ENCODE measurements around the gene PABPN1.

DNA sequence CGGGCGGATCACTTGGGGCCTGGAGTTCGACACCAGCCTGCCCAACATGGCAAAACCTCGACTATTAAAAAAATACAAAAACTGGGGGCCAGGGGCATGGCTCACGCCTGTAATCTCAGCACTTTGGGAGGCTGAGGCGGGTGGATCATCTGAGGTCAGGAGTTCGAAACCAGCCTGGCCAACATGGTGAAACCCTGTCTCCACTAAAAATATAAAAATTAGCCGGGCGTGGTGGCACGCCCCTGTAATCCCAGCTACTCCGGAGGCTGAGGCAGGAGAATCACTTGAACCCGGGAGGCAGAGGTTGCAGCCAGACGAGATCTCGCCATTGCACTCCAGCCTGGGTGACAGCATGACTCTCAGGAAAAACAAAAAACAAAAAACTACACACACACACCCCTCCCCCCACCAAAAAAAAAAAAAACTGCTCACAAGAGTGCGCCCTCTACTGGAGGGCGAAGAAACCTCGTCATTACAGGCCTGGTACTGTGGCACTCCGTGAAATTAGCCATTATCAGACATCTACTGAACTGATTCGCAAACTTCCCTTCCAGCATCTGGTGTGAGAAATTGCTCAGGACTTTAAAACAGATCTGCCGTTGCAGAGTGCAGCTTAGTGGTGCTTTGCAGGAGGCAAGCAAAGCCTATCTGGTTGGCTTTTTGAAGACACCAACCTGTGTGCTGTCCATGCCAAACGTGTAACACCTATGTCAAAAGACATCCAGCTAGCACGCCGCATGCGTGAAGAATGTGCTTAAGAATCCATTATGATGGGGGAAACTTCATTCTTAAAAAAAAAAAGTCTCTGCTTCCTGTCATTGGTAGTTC, 26.3 kb upstream of the PABPN1 start:
- TF ChIP-seq, protein P1, sequence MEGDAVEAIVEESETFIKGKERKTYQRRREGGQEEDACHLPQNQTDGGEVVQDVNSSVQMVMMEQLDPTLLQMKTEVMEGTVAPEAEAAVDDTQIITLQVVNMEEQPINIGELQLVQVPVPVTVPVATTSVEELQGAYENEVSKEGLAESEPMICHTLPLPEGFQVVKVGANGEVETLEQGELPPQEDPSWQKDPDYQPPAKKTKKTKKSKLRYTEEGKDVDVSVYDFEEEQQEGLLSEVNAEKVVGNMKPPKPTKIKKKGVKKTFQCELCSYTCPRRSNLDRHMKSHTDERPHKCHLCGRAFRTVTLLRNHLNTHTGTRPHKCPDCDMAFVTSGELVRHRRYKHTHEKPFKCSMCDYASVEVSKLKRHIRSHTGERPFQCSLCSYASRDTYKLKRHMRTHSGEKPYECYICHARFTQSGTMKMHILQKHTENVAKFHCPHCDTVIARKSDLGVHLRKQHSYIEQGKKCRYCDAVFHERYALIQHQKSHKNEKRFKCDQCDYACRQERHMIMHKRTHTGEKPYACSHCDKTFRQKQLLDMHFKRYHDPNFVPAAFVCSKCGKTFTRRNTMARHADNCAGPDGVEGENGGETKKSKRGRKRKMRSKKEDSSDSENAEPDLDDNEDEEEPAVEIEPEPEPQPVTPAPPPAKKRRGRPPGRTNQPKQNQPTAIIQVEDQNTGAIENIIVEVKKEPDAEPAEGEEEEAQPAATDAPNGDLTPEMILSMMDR (conservative IDR thresholded peaks at IDR 0.05), result peak; percentile 91
- TF ChIP-seq ZFX (IDR thresholded peaks at IDR 0.05), result no peak
